ENCODE measurements around the gene USP5. TPM values are rescaled to one million over a fixed set of nuclear protein-coding genes. Genes with fewer than 3 reads are reported as not detected.
"Not testable (repeated sequence)": the region's sequence is repeated elsewhere in the genome, so short reads cannot be mapped to it uniquely, and the experiment has no call there.

The USP5 gene
- total RNA-seq, 1 donor from 2014 or later: 83.5 TPM

DNA sequence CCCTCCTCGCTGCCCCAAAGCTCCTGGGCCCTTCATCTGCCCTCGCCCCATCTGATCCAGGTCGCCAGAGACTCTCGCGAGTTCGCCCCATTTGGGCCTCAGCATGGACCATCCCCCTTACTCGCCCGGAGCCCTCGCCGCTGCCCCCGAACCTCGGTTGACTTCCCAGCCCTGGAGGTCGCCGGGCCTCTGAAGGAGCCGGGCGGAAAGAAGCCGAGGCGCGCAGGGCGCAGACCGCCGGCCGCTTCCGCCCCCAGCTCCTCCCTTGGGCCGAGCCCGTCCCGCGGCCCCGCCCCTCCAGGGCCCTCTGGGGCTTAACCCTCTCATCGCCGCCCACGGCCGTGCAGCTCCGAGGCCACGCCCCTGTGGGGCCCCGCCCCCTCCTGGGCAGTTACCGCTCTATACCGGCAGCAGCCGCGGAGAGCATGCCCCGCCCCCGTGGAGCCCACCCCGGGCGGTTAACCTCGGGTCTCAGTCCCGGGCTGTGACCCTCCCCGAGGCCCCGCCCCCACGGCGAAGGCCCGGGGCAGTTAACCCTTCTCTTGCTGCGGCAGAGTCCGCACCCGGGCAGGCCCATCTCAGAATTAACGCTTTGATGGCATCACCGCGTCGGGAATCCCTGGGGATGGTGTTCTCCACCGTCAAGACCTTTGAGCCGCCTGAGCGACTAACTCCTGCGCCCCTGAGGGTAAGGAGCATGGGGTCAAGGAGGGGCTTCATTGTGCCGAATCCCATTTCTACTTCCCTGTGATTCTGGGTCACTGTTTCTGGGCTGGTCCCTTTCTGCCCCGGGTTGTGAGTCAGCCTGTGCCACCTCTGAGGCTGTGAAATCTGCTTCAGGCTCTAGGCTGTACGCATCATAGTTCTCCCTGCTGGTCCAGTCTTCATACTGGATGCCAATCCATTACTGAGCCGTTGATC lies 21.4 kb downstream of the USP5 start, which contains the start of gene SPSB2:
SPSB2 (minus strand) TSS at position 210 of the 921 bp plus-strand sequence. CDS start 402 bp downstream, outside the sequence.
- peak; percentile 98 for DNase-seq (ENCODE audit: low spot score)
- intact Hi-C loops (cut with DNase I): loop anchor here (2.0 kb wide), 1 partner anchor 31 kb away; the partner anchor contains the start of gene LRRC23

DNA sequence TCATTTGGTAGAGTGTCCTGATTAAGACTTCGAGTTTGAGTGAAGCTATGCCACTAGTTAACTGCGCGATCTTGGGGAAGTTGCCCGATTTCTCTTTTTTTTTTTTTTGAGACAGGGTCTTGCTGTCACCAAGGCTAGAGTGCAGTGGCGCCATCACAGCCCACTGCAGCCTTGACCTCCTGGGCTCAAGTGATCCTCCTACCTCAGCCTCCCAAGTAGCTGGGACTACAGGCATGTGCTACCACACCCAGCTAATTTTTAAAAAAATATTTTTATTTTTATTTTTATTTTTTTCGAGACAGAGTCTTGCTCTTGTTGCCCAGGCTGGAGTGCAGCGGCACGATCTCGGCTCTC lies 22.0 kb downstream of the USP5 start:
- DNase-seq (ENCODE audit: low spot score); intact Hi-C loops (cut with DNase I): not testable (repeated sequence)

DNA sequence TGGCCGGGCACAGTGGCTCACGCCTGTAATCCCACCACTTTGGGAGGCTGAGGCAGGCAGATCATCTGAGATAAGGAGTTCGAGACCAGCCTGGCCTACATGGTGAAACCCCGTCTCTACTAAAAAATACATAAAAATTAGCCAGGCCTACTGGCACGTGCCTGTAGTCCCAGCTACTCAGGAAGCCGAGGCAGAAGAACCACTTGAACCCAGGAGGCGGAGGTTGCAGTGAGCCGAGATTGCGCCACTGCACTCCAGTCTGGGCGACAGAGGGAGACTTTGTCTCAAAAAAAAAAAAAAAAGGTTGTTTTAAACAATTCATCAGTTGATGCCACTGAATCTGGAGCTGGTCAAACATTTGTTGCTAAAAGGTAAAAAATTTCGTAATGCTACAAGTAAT lies 27.9 kb downstream of the USP5 start:
- DNase-seq (ENCODE audit: low spot score); intact Hi-C loops (cut with DNase I): not testable (repeated sequence)

DNA sequence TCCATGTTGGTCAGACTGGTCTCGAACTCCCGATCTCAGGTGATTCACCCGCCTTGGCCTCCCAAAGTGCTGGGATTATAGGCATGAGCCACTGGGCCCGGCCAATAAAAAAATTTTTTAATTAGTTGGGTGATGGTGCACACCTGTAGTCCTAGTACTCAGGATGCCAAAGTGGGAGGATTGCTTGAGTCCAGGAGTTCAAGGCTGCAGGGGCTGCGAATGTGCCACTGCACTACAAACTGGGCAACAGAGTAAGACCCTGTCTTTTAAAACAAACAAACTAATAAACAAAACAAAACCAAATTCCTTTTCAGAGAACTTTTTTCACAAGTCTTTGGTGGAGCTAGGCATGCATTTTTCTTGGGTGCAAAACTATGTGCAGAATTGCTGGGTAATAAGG lies 31.3 kb downstream of the USP5 start:
- DNase-seq (ENCODE audit: low spot score): no peak
- intact Hi-C loops (cut with DNase I): no loop called here

DNA sequence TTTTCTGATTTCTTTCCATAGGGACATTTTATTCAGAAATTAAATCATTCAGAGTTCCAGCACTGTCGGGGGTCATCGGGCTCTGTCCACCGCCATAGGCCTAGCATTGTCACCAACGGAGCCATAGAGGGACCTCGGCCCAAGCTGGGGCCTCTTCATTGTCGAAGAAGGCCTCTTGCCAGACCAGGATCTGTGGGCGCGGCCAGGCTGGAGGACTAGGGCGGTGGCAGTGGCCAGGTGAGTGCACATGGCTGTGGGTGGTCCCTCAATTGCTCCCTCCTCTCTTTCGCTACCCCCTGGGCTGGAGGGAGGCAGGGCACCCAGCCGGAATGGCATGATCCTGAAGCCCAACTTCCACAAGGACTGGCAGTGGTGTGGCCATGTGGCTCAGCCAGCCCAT lies 31.7 kb downstream of the USP5 start:
- intact Hi-C loops (cut with DNase I): no loop called here
- no peak for DNase-seq (ENCODE audit: low spot score)

DNA sequence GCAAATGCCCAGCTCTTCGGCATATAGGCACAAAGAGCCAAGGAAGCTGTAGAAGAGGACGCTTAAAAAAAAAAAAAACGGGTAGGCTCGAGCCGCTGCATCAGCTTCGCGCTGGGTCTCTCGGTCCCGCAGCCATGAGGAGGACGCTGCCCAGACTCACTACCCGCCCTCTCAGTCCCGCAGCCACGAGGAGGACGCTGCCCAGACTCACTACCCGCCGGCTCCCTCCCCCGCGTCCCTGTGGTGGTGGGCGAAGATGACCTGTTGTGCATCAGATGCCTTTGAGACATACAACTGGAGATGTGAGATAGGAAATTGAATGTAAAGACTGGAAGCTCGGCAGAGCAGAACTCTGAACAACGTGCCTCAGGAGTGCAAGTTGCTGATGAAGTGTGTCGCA lies 32.6 kb downstream of the USP5 start:
- DNase-seq (ENCODE audit: low spot score): no peak
- intact Hi-C loops (cut with DNase I): no loop called here

DNA sequence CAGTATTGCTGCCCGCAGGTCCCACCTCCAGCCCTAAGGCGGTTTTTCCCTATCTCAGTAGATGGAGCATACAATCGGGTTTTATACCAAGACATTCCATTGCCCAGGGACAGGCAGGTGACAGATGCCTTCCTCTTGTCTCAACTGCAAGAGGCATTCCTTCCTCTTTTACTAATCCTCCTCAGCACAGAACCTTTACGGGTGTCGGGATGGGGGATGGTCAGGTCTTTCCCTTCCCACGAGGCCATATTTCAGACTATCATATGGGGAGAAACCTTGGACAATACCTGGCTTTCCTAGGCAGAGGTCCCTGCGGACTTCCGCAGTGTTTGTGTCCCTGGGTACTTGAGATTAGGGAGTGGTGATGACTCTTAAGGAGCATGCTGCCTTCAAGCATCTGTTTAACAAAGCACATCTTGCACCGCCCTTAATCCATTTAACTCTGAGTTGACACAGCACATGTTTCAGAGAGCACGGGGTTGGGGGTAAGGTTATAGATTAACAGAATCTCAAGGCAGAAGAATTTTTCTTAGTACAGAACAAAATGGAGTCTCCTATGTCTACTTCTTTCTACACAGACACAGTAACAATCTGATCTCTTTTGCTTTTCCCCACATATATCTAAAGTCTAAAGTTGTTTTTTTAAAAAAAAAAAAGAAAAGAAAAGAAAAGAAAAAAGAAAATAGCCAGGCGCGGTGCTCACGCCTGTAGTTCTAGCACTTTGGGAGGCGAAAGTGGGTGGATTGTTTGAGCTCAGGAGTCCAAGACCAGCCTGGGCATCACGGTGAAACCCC lies 34.5 kb downstream of the USP5 start:
- DNase-seq (ENCODE audit: low spot score); intact Hi-C loops (cut with DNase I): not testable (repeated sequence)

DNA sequence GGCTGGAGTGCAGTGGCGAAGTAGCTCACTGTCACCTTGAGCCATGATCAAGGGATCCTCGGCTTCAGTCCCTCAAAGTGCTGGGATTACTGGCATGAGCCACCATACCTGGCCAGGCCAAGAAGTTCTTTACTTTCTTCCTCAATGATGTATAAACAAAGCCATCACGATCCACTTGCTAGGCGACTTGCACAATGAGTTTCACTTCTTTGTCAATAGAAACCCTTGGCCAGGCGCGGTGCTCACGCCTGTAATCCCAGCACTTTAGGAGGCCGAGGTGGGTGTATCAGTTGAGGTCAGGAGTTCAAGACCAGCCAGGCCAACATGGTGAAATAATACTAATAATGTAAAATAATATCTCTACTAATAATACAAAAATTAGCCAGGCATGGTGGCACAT lies 35.5 kb downstream of the USP5 start:
- intact Hi-C loops (cut with DNase I): no loop called here
- no peak for DNase-seq (ENCODE audit: low spot score)

DNA sequence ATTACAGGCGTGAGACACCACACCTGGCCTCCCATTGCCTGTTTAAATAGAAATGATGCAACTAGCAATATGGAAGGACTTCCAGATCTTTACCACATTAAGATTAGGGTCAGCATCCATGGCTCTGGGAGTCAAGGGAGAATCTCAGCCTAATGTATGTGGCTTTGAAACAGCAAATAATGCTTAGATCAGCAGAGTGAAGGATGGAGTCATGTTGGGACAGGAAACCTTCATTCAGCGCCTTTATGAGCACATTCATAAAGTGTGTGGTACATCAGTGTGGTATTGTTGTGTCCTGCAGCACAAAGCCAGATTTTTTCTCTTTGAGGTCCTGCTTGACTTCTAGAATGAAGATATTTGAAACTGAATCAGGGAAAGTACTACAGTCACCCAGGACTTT lies 36.4 kb downstream of the USP5 start:
- intact Hi-C loops (cut with DNase I): no loop called here
- no peak for DNase-seq (ENCODE audit: low spot score)

DNA sequence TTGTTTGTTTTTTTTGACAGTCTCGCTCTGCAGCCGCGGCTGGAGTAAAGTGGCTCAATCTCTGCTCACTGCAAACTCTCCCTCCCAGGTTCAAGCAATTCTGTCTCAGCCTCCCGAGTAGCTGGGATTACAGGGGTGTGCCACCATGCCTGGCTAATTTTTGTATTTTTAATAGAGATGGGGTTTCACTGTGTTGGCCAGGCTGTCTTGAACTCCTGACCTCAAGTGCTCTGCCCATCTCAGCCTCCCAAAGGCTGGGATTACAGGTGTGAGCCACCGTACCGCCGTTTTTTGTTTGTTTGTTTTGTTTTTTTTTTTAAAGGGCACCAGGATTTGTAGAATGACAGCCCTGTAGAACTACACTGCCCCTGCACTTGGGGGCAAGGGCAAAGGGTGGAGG lies 36.8 kb downstream of the USP5 start:
- intact Hi-C loops (cut with DNase I); DNase-seq (ENCODE audit: low spot score): not testable (repeated sequence)

DNA sequence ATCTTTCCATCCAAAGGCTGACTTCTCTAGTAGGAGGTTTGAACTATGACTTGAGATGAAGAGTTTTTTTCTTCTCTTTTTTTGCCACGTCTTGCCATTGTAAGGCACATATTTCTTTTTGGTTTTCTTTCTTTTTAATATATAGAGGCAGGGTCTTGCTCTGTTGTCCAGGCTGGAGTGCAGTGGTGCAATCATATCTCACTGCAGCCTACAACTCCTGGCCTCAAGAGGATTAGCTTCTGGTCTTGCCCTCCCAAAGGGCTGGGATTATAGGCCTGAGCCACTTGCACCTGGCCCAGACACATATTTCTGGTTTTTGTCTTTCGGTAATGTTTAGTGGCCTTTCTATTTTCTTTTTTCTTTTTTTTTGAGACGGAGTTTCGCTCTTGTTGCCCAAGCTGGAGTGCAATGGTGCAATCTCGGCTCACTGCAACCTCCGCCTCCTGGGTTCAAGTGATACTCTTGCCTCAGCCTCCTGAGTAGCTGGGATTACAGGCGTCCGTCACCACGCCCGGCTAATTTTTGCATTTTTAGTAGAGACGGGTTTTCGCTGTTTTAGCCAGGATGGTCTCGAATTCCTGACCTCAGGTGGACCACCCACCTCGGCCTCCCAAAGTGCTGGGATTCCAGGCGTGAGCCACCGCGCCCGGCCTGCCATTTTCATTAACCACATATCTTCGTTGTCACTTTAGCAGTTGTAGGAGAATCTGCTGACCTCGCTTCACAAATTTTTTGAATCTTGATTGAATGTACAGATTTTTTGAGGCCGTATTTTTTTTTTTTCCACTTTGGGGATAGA lies 38.0 kb downstream of the USP5 start:
- intact Hi-C loops (cut with DNase I); DNase-seq (ENCODE audit: low spot score): not testable (repeated sequence)

DNA sequence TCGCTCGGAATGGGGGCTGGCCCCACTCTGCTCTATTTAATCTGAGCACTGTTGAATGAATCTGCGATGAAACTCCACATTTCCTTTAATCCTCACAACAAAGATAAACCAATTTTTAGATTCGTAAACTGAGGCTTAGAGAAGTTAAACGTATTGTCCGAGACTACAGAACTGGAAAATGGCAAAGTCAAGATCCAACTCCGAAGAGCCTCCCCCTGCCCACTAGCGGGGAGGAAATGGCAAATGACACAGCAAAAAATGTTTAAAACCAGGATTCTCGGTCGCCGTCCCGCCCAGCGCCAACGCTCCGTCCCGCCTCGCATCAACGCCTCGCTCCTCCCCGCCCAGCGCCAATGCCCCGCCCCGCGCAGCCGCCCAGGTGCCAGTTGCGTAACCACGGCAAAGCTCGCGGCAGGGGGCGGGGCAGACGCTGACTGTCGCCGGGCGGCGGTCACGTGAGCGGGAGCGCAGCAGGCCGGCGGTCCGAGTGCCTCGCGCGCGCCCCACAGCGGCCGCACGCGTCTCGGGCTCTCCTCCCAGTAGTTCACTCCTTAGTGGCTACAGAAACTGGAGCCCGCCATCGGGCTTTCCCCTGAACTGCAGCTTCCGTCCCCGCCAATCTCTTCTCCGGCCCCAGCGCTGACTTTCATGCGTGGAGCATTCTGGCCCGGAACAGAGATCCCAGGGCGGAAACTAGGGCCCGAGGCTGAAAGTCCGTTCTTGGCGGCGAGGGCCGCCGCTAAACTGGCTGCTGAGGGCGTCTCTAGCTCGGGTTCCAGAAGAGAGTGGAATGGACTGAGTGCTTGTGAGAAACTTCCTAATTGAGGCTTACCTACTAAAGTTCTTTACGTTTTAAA lies 39.1 kb downstream of the USP5 start:
- intact Hi-C loops (cut with DNase I): no loop called here
- DNase-seq (ENCODE audit: low spot score): peak; percentile 99

DNA sequence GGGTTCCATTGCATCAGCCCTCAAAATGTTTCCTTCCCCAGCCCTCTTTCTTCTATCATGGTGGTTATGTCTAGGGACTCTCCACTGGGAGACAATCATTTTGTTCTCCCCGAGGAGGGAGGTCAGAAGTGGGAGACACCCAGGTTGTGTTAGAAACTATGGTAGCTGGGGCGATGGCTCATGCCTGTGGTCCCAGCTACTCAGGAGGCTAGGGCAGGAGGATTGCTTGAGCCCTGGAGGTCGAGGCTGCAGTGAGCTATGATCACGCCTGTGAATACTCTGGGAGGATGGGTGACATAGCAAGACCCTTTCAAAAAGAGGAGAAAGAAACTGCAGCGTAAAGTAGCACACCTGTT lies 39.7 kb downstream of the USP5 start:
- intact Hi-C loops (cut with DNase I): no loop called here
- no peak for DNase-seq (ENCODE audit: low spot score)

DNA sequence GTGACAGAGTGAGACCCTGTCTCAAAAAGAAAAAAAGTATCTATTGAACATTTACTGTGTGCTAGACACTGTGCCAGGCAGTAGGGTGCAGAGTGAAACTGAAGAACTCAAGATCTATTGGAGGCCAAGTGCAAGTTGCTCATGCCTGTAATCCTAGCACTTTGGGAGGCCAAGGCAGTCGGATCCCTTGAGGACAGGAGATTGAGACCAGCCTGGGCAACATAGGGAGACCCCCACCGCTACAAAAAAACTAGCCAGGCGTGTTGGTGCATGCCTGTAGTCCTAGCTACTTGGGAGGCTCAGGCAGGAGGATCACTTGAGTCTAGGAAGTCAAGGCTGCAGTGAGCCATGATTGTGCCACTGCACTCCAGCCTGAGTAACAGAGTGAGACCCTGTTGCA lies 40.7 kb downstream of the USP5 start:
- intact Hi-C loops (cut with DNase I); DNase-seq (ENCODE audit: low spot score): not testable (repeated sequence)

DNA sequence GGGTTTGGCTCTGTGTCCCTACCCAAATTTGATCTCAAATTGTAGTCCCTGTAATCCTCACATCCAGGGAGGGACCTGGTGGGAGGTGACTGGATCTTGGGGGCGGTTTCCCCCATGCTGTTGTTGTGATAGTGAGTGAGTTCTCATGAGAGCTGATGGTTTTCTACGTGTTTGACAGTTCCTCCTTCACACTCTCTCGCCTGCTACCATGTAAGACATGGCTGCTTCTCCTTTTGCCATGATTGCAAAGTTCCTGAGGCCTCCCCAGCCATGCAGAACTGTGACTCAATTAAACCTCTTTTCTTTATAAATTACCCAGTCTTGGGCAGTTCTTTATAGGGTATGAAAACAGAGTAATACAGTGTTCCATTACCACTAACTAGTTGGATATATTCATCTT lies 42.4 kb downstream of the USP5 start:
- no peak for DNase-seq (ENCODE audit: low spot score)
- intact Hi-C loops (cut with DNase I): no loop called here

DNA sequence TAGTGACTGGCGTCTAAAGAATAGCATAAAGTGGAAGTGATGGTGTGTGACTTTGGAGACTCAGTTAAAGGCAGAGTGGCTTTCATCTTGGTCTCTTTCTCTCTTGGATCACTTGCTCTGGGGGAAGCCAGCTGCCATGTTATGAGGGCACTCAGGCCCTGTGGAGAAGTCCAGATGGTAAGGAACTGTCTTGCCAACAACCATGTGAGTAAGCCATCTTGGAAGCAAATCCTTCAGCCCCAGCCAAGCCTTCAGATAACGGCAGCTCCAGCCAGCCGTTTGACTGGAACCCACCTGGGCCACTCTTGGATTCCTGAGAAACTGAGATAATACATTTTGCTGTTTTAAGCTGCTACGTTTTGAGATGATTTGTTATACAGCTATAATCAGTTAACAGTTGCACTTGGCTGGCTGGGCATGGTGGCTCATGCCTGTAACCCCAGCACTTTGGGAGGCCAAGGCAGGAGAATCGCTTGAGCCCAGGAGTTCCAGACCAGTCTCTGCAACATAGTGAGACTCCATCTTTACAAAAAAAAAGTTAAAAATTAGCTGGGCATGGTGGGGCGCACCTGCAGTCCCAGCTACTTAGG lies 45.0 kb downstream of the USP5 start:
- intact Hi-C loops (cut with DNase I): no loop called here

DNA sequence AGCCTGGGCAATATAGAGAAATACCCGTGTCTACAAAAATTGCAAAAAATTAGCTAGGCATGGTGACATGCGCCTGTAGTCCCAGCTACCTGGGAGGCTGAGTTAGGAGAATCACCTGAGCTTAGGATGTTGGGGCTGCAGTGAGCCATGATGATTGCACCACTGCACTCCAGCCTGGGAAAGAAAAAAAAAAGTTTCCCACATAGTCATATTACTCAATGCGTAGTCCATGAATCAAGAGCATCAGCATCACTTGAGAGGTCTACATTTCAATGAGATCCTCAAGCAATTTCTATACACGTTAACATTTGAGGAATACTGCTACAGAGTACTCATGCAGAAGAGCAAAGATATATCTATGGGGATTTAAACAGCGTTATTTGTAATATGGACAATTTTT lies 47.5 kb downstream of the USP5 start:
- no peak for DNase-seq (ENCODE audit: low spot score)
- intact Hi-C loops (cut with DNase I): no loop called here

More for the DNA sequence above, 45.0 kb downstream of the USP5 start:
- no peak for DNase-seq (ENCODE audit: low spot score)

DNA sequence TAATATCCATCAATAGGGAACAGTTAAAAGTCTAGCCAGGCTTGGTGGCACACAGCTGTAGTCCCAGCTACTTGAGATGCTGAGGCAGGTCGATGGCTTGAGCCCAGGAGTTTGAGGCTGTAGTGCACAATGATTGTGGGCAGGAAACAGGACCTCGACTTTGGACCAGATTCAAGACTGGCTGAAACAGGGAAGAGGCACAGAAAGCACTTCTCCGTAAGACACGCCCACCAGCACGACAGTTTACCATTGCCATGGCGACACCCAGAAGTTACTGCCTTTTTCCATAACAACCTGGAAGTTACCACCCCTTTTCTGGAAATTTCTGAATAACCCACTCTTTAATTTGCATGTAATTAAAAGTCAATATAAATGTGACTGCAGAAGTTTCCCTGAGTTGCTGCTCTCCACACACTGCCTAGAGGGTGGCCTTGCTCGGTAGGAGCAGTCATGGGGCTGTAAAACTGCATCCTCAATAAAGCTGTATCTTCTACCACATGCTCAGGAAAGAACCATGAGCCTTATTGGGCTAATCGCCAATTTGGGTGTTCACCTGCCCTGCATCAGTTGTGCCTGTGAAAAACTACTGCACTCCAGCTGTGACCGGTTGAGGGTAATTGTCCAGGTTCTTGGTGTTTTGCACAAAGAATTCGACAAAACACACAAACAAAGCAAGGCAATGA lies 48.0 kb downstream of the USP5 start:
- intact Hi-C loops (cut with DNase I): no loop called here
- peak; percentile 89 for DNase-seq (ENCODE audit: low spot score)

All from cardiac septum (tissue), 1 donor.